Mononuclear cell (primary cell): ENCODE measurements around the gene NAB2. TPM values are rescaled to one million over a fixed set of nuclear protein-coding genes. Genes with fewer than 3 reads are reported as not detected.
"Not testable (repeated sequence)": the region's sequence is repeated elsewhere in the genome, so short reads cannot be mapped to it uniquely, and the experiment has no call there.

ENCODE experiments used
- H3K27me3 ChIP-seq: 2 replicates; pipeline ENCODE4 v1.6.0; 2011; ENCODE audit warnings: low read length, control low read depth; ENCODE audit not compliant: insufficient read depth
- H3K4me1 ChIP-seq: 2 replicates; pipeline ENCODE4 v1.5.1; 2011; ENCODE audit warnings: mild to moderate bottlenecking, low read length, control low read depth; ENCODE audit not compliant: insufficient read depth
- H3K4me3 ChIP-seq: 2 replicates; pipeline ENCODE4 v1.5.1; 2011; ENCODE audit warnings: mild to moderate bottlenecking, low read length, moderate library complexity
- H3K9me3 ChIP-seq: 2 replicates; pipeline ENCODE4 v1.5.1; 2011; ENCODE audit warnings: low read depth, mild to moderate bottlenecking, control low read depth, low read length
- total RNA-seq: library from RNA; depleted of rRNA; stranded (reverse); fragments of >200 nt; gene quantifications from one replicate; pipeline ENCODE4 v1.2.3, GENCODE V29; 2012

NAB2 gene
- total RNA-seq, 1 donor = 16.3 TPM

GRCh38 chr12:57110104-57111030 lies 21.5 kb downstream of the NAB2 start:
- H3K4me1 ChIP-seq = peaks cover 40% of the 10 kb centered on the region
- H3K27me3 ChIP-seq = no peaks in the 10 kb centered on the region
- peak overlapping the region; percentile 98 for H3K4me3 ChIP-seq
- H3K9me3 ChIP-seq = no peaks in the 10 kb centered on the region

GRCh38 chr12:57111031-57111734 lies 22.3 kb downstream of the NAB2 start, which contains the start of gene STAT6:
TSS of gene STAT6 (minus strand) at chr12:57111362. CDS start at chr12:57108278, 3,084 bp downstream.
- Histone ChIP-seq H3K4me3 (peak within 1 kb of the TSS; percentile 98), H3K9me3 (no peaks in the 10 kb centered on the region), H3K27me3 (no peaks in the 10 kb centered on the region), H3K4me1 (peaks cover 40% of the 10 kb centered on the region)

GRCh38 chr12:57112492-57113294 lies 23.8 kb downstream of the NAB2 start:
- peak overlapping the region; percentile 98 for H3K4me3 ChIP-seq
- H3K9me3 ChIP-seq = no peaks in the 10 kb centered on the region
- H3K27me3 ChIP-seq = no peaks in the 10 kb centered on the region
- peaks cover 35% of the 10 kb centered on the region for H3K4me1 ChIP-seq

- H3K27me3 ChIP-seq = no peaks in the 10 kb centered on the region
- H3K9me3 ChIP-seq = no peaks in the 10 kb centered on the region
- H3K4me1 ChIP-seq = peaks cover 26% of the 10 kb centered on the region
- H3K4me3 ChIP-seq = no peak overlapping the region
Measured at GRCh38 chr12:57116580-57117281, 27.8 kb downstream of the NAB2 start.

GRCh38 chr12:57118711-57119271 lies 29.9 kb downstream of the NAB2 start:
- Histone ChIP-seq H3K4me3 (no peak overlapping the region), H3K4me1 (peaks cover 19% of the 10 kb centered on the region), H3K9me3 (no peaks in the 10 kb centered on the region), H3K27me3 (no peaks in the 10 kb centered on the region)

GRCh38 chr12:57119294-57120085 lies 30.6 kb downstream of the NAB2 start:
- no peaks in the 10 kb centered on the region for H3K27me3 ChIP-seq

GRCh38 chr12:57120718-57121117 lies 31.8 kb downstream of the NAB2 start:
- H3K4me1 ChIP-seq = peaks cover 19% of the 10 kb centered on the region
- H3K4me3 ChIP-seq, H3K27me3 ChIP-seq: not testable (repeated sequence)

More at GRCh38 chr12:57119294-57120085, 30.6 kb downstream of the NAB2 start:
- no peak overlapping the region for H3K4me3 ChIP-seq
- H3K9me3 ChIP-seq = no peaks in the 10 kb centered on the region
- peaks cover 19% of the 10 kb centered on the region for H3K4me1 ChIP-seq

GRCh38 chr12:57123813-57124212 lies 34.9 kb downstream of the NAB2 start:
- Histone ChIP-seq H3K27me3 (peaks cover 14% of the 10 kb centered on the region), H3K4me1 (peaks cover 19% of the 10 kb centered on the region), H3K4me3 (no peak overlapping the region), H3K9me3 (no peaks in the 10 kb centered on the region)

More at GRCh38 chr12:57120718-57121117, 31.8 kb downstream of the NAB2 start:
- H3K9me3 ChIP-seq = not testable (repeated sequence)

GRCh38 chr12:57124261-57124877 lies 35.5 kb downstream of the NAB2 start:
- peaks cover 13% of the 10 kb centered on the region for H3K4me1 ChIP-seq
- H3K9me3 ChIP-seq = no peaks in the 10 kb centered on the region
- H3K27me3 ChIP-seq = peaks cover 14% of the 10 kb centered on the region
- H3K4me3 ChIP-seq = no peak overlapping the region

GRCh38 chr12:57126061-57126460 lies 37.1 kb downstream of the NAB2 start:
- peaks cover 19% of the 10 kb centered on the region for H3K4me1 ChIP-seq
- H3K9me3 ChIP-seq = no peaks in the 10 kb centered on the region
- H3K4me3 ChIP-seq = no peak overlapping the region
- peaks cover 14% of the 10 kb centered on the region for H3K27me3 ChIP-seq

- peaks cover 14% of the 10 kb centered on the region for H3K27me3 ChIP-seq
- H3K4me3 ChIP-seq = no peak overlapping the region
- no peaks in the 10 kb centered on the region for H3K9me3 ChIP-seq
- H3K4me1 ChIP-seq = peaks cover 24% of the 10 kb centered on the region
Measured at GRCh38 chr12:57126561-57126960, 37.6 kb downstream of the NAB2 start.

GRCh38 chr12:57127101-57127725 lies 38.3 kb downstream of the NAB2 start:
- peaks cover 14% of the 10 kb centered on the region for H3K27me3 ChIP-seq
- peaks cover 31% of the 10 kb centered on the region for H3K4me1 ChIP-seq
- no peaks in the 10 kb centered on the region for H3K9me3 ChIP-seq
- H3K4me3 ChIP-seq = peak overlapping the region; percentile 62
